B cell (primary cell): ENCODE results near the gene RASL10A. TPM values are rescaled to one million over a fixed set of nuclear protein-coding genes. Genes with fewer than 3 reads are reported as not detected.

ENCODE experiments used
- ATAC-seq: fragments of 200-7000 bp; cut with Tn5 transposase; one replicate; pipeline ENCODE4 v1.10.0; 2021; ENCODE audit warnings: low read depth, mild to moderate bottlenecking, moderate number of reproducible peaks, moderate library complexity
- CTCF ChIA-PET: fragments of 350-600 bp; sonication (Branson Sonifier 250); formaldehyde crosslinking; loops from one replicate; lab custom pipeline; 2021; ENCODE audit warnings: antibody characterized with exemption, inconsistent platforms; lab: Charles Lee
- POLR2A ChIA-PET: fragments of 350-600 bp; sonication (Branson Sonifier 250); formaldehyde crosslinking; loops from one replicate; lab custom pipeline; 2021; ENCODE audit warnings: antibody characterized with exemption; lab: Charles Lee
- DNase-seq: peaks from one replicate; pipeline ENCODE4 v3.0.0; 2013
- H2AFZ ChIP-seq: 2 replicates; pipeline ENCODE4 v1.6.1; 2012; ENCODE audit warnings: mild to moderate bottlenecking, low read depth, low read length; ENCODE audit not compliant: insufficient read depth, poor library complexity, severe bottlenecking
- H3K27ac ChIP-seq, 2 donors: 1 replicate in 1 of 2; 2 replicates in 1 of 2; pipeline ENCODE4 v1.5.1; 2012 to 2013; ENCODE audit warnings: low read length in 2 of 2, mild to moderate bottlenecking in 2 of 2, moderate library complexity in 1 of 2
- H3K27me3 ChIP-seq, 4 experiments: fragments of 200-600 bp in 1 of 4; sonication (generic) in 1 of 4; replicated peaks in 1 of 4; 1 replicate in 2 of 4; 2 replicates in 2 of 4; pipeline versions ENCODE4 v1.6.1 to v1.7.0; 2013 to 2016; ENCODE audit warnings: low read length in 3 of 4, mild to moderate bottlenecking in 2 of 4, mixed read lengths in 1 of 4, moderate library complexity in 1 of 4; ENCODE audit not compliant: insufficient read depth in 4 of 4, control insufficient read depth in 3 of 4; ENCODE audit errors: control extremely low read depth in 1 of 4
- H3K36me3 ChIP-seq, 2 experiments: replicated peaks in 1 of 2; 1 replicate in 1 of 2; 2 replicates in 1 of 2; pipeline versions ENCODE4 v1.6.1 to v1.7.1; 2013; ENCODE audit warnings: low read length in 1 of 2; ENCODE audit not compliant: insufficient read depth in 2 of 2, control insufficient read depth in 1 of 2; ENCODE audit errors: control extremely low read depth in 1 of 2, extremely low read depth in 1 of 2
- H3K4me1 ChIP-seq, 2 donors: fragments of 200-600 bp in 1 of 2; sonication (generic) in 1 of 2; 1 replicate in 1 of 2; 2 replicates in 1 of 2; pipeline versions ENCODE4 v1.5.1 to v1.6.1; 2013 to 2017; ENCODE audit warnings: low read length in 2 of 2; ENCODE audit not compliant: control insufficient read depth in 2 of 2, insufficient read depth in 2 of 2
- H3K4me2 ChIP-seq: replicated peaks from 2 replicates; pipeline ENCODE3; 2012; ENCODE audit warnings: mild to moderate bottlenecking, low read depth, low read length; ENCODE audit not compliant: poor library complexity, severe bottlenecking
- H3K4me3 ChIP-seq, 5 experiments: fragments of 200-600 bp in 1 of 5; sonication (generic) in 1 of 5; 1 replicate in 3 of 5; 2 replicates in 2 of 5; pipeline versions ENCODE4 v1.5.1 to v1.7.0; 2011 to 2016; ENCODE audit warnings: low read length in 4 of 5, mild to moderate bottlenecking in 4 of 5, low read depth in 2 of 5, control low read depth in 1 of 5, moderate library complexity in 1 of 5; ENCODE audit not compliant: insufficient read depth in 1 of 5; ENCODE audit errors: control extremely low read depth in 1 of 5, extremely low read depth in 1 of 5
- H3K79me2 ChIP-seq: fragments of 200-600 bp; sonication (generic); one replicate; pipeline ENCODE4 v1.6.0; 2016; ENCODE audit warnings: low read length; ENCODE audit not compliant: control insufficient read depth, insufficient read depth
- H3K9ac ChIP-seq: fragments of 200-600 bp; sonication (generic); 2 replicates; pipeline ENCODE4 v1.6.1; 2017; ENCODE audit warnings: mild to moderate bottlenecking, low read length, moderate library complexity
- H3K9me3 ChIP-seq, 3 donors: one replicate each; pipeline versions ENCODE4 v1.6.1 to v1.7.1; 2013; ENCODE audit warnings: low read length in 2 of 3; ENCODE audit not compliant: control insufficient read depth in 2 of 3, insufficient read depth in 1 of 3; ENCODE audit errors: control extremely low read depth in 1 of 3
- H4K20me1 ChIP-seq: 2 replicates; pipeline ENCODE4 v1.6.0; 2012; ENCODE audit warnings: mild to moderate bottlenecking, low read length; ENCODE audit not compliant: insufficient read depth, control insufficient read depth, poor library complexity, severe bottlenecking
- H3K27ac Mint-ChIP-seq: one replicate; pipeline ENCODE4 v1.8.0; 2021; ENCODE audit warnings: mixed read lengths
- H3K27me3 Mint-ChIP-seq: one replicate; pipeline ENCODE4 v1.8.0; 2021; ENCODE audit warnings: mixed read lengths
- H3K4me1 Mint-ChIP-seq: one replicate; pipeline ENCODE4 v1.8.0; 2021; ENCODE audit warnings: mixed read lengths
- H3K4me3 Mint-ChIP-seq: one replicate; pipeline ENCODE4 v1.8.0; 2021; ENCODE audit warnings: mixed read lengths
- H3K9me3 Mint-ChIP-seq: one replicate; pipeline ENCODE4 v1.8.0; 2022; ENCODE audit warnings: mixed read lengths; ENCODE audit not compliant: insufficient read depth
- EZH2 ChIP-seq: IDR thresholded peaks from 2 replicates; pipeline ENCODE4 v1.6.1; 2012; ENCODE audit warnings: borderline replicate concordance, low read depth, mild to moderate bottlenecking, moderate library complexity, low read length; ENCODE audit not compliant: insufficient read depth, poor library complexity, severe bottlenecking
- WGBS: methylation state at CpG from one replicate; pipeline ENCODE4 v1.1.5; 2013; ENCODE audit warnings: missing lambda C conversion rate; ENCODE audit not compliant: insufficient coverage; 5-methylcytosine and 5-hydroxymethylcytosine counted together
- intact Hi-C: fragments of 100-400 bp; cut with micrococcal nuclease; formaldehyde crosslinking; loops from one replicate; pipeline ENCODE4 v1.10.0; 2022
- polyA plus RNA-seq: library from polyadenylated mRNA; depleted of rRNA; stranded (reverse); fragments of >200 nt; gene quantifications from 2 replicates; pipeline ENCODE4 v1.2.3, GENCODE V29; 2012
- total RNA-seq, 2 donors: library from RNA; stranded (reverse); fragments of 120-200 nt in 1 of 2; gene quantifications; 1 replicate in 1 of 2; 2 replicates in 1 of 2; pipeline versions ENCODE4 v1.2.3 to v1.2.4, GENCODE V29; 2013 to 2022
- TF ChIP-seq, protein P1 (sequence below): fragments of 200-600 bp; IDR thresholded peaks from one replicate; pipeline ENCODE4 v1.8.0; 2022; ENCODE audit warnings: antibody characterized with exemption, mild to moderate bottlenecking

RASL10A gene
- total and polyA plus RNA-seq, 2 donors (not counting 1 experiment from before 2014, with no cell fraction given): 2.8 to 4.7 TPM

GRCh38 chr22:29325785-29326315 is 10.4 kb upstream of the RASL10A start:
- peaks cover 16% of the 10 kb centered on the region for H4K20me1 ChIP-seq
- H3K36me3 ChIP-seq: peaks cover 0 to 32% of the 10 kb centered on the region in 2 experiments
- no peak overlapping the region for H3K4me2 ChIP-seq
- intact Hi-C loops: no loop called here
- H3K4me3 ChIP-seq: no peak overlapping the region
- H3K27me3 ChIP-seq: no peaks in the 10 kb centered on the region
- Mint-ChIP-seq H3K9me3 (no peaks in the 10 kb centered on the region), H3K4me1 (no peaks in the 10 kb centered on the region), H3K4me3 (no peak overlapping the region), H3K27me3 (no peaks in the 10 kb centered on the region), H3K27ac (no peak overlapping the region)
- DNase-seq: no peak
- H3K79me2 ChIP-seq: no peaks in the 10 kb centered on the region
- no peaks in the 10 kb centered on the region for H3K9me3 ChIP-seq
- H2AFZ ChIP-seq: no peak overlapping the region
- 92% methylated on average over 8 of the region's 9 CpGs for WGBS
- no peaks in the 10 kb centered on the region for H3K4me1 ChIP-seq
- ChIA-PET POLR2A (interaction anchor here (0.5 kb wide), 1 partner anchor 103 kb away, joined by 3 read pairs; no protein-coding TSS in a partner anchor), CTCF (no interaction called here)
- ATAC-seq: no peak
- H3K9ac ChIP-seq: no peak overlapping the region
- no peak overlapping the region for H3K27ac ChIP-seq
- no peak for TF ChIP-seq EZH2
- TF ChIP-seq, protein P1, sequence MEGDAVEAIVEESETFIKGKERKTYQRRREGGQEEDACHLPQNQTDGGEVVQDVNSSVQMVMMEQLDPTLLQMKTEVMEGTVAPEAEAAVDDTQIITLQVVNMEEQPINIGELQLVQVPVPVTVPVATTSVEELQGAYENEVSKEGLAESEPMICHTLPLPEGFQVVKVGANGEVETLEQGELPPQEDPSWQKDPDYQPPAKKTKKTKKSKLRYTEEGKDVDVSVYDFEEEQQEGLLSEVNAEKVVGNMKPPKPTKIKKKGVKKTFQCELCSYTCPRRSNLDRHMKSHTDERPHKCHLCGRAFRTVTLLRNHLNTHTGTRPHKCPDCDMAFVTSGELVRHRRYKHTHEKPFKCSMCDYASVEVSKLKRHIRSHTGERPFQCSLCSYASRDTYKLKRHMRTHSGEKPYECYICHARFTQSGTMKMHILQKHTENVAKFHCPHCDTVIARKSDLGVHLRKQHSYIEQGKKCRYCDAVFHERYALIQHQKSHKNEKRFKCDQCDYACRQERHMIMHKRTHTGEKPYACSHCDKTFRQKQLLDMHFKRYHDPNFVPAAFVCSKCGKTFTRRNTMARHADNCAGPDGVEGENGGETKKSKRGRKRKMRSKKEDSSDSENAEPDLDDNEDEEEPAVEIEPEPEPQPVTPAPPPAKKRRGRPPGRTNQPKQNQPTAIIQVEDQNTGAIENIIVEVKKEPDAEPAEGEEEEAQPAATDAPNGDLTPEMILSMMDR: no peak

- CTCF ChIA-PET: no interaction called here
- POLR2A ChIA-PET: interaction anchor here (0.5 kb wide), 1 partner anchor 104 kb away, joined by 3 read pairs; no protein-coding TSS in a partner anchor
- no peak for DNase-seq
Observed at GRCh38 chr22:29325356-29325755, 9.9 kb upstream of the RASL10A start.

More at GRCh38 chr22:29325356-29325755, 9.9 kb upstream of the RASL10A start:
- Histone ChIP-seq H3K4me1 (no peaks in the 10 kb centered on the region), H3K4me2 (no peak overlapping the region), H3K9ac (no peak overlapping the region), H3K4me3 (no peak overlapping the region), H3K27me3 (no peaks in the 10 kb centered on the region), H3K36me3 (peaks cover 0 to 28% of the 10 kb centered on the region in 2 experiments), H3K79me2 (no peaks in the 10 kb centered on the region), H3K9me3 (no peaks in the 10 kb centered on the region), H2AFZ (no peak overlapping the region), H3K27ac (no peak overlapping the region), H4K20me1 (peaks cover 11% of the 10 kb centered on the region)
- 79% methylated on average over 6 of the region's 8 CpGs for WGBS
- H3K4me3 Mint-ChIP-seq: no peak overlapping the region
- no peaks in the 10 kb centered on the region for H3K27me3 Mint-ChIP-seq
- ATAC-seq: no peak
- H3K9me3 Mint-ChIP-seq: no peaks in the 10 kb centered on the region
- intact Hi-C loops: no loop called here
- H3K4me1 Mint-ChIP-seq: no peaks in the 10 kb centered on the region
- TF ChIP-seq, protein P1: no peak
- no peak for TF ChIP-seq EZH2
- H3K27ac Mint-ChIP-seq: no peak overlapping the region
